Frontal cortex (tissue), 4 donors: ENCODE measurements around the gene SGTB. TPM values are rescaled to one million over a fixed set of nuclear protein-coding genes. Genes with fewer than 3 reads are reported as not detected.
"Not testable (repeated sequence)": the region's sequence is repeated elsewhere in the genome, so short reads cannot be mapped to it uniquely, and the experiment has no call there.

Experiments used
- DNase-seq, 2 donors: peaks; one replicate each; pipeline ENCODE4 v3.0.0; 2012; ENCODE audit warnings: low spot score in 2 of 2
- FAIRE-seq: peaks from 2 replicates; lab custom pipeline; 2012; peaks lifted over from hg19 to GRCh38; lab: Jason Lieb, UNC
- total RNA-seq: library from RNA; depleted of rRNA; stranded (reverse); fragments of >200 nt; gene quantifications from one replicate; pipeline ENCODE4 v1.2.3, GENCODE V29; 2014
- donor health status: control.
- donor health status: control.
- donor health status: control.

The SGTB gene
- total RNA-seq, 1 donor from 2014 or later = 29.8 TPM

GRCh38 chr5:65736011-65736410 is 14.1 kb upstream of the SGTB start:
- no peak for DNase-seq
- FAIRE-seq = no peak

GRCh38 chr5:65734921-65735320 is 13.0 kb upstream of the SGTB start:
- FAIRE-seq (no peak), DNase-seq (no peak)

GRCh38 chr5:65734196-65734775 is 12.4 kb upstream of the SGTB start:
- not testable (repeated sequence) for DNase-seq, FAIRE-seq

GRCh38 chr5:65732046-65732445 is 10.1 kb upstream of the SGTB start:
- not testable (repeated sequence) for DNase-seq, FAIRE-seq

- no peak for DNase-seq
Observed at GRCh38 chr5:65730910-65731309, 9.0 kb upstream of the SGTB start.

GRCh38 chr5:65728218-65728617 is 6.3 kb upstream of the SGTB start:
- FAIRE-seq = no peak
- DNase-seq = no peak

More at GRCh38 chr5:65730910-65731309, 9.0 kb upstream of the SGTB start:
- FAIRE-seq = no peak

- DNase-seq = no peak
Observed at GRCh38 chr5:65727491-65728156, 5.7 kb upstream of the SGTB start.

GRCh38 chr5:65722575-65723403 is 880 bp upstream of the SGTB start:
- FAIRE-seq = no peak
- DNase-seq = peak; percentile 33 to 43

More at GRCh38 chr5:65727491-65728156, 5.7 kb upstream of the SGTB start:
- FAIRE-seq = no peak

- DNase-seq (peak; percentile 44 to 53), FAIRE-seq (no peak)
Observed at GRCh38 chr5:65721050-65721719, 724 bp downstream of the SGTB start.

- FAIRE-seq = no peak
- DNase-seq = no peak
Observed at GRCh38 chr5:65718576-65719310, 3.2 kb downstream of the SGTB start.

- DNase-seq (no peak), FAIRE-seq (no peak)
Observed at GRCh38 chr5:65708145-65708544, 13.8 kb downstream of the SGTB start.

- DNase-seq (no peak), FAIRE-seq (no peak)
Observed at GRCh38 chr5:65707663-65708062, 14.2 kb downstream of the SGTB start.

GRCh38 chr5:65704621-65705239 is 17.2 kb downstream of the SGTB start:
- no peak for DNase-seq
- FAIRE-seq = no peak

- FAIRE-seq (no peak), DNase-seq (no peak)
Observed at GRCh38 chr5:65702036-65702435, 19.9 kb downstream of the SGTB start.

- FAIRE-seq = no peak
Observed at GRCh38 chr5:65699338-65699737, 22.6 kb downstream of the SGTB start.

GRCh38 chr5:65696892-65697291 is 25.0 kb downstream of the SGTB start:
- DNase-seq (no peak), FAIRE-seq (no peak)

More at GRCh38 chr5:65699338-65699737, 22.6 kb downstream of the SGTB start:
- DNase-seq = no peak

GRCh38 chr5:65695896-65696295 is 26.0 kb downstream of the SGTB start:
- DNase-seq = no peak
- FAIRE-seq = no peak

- DNase-seq (no peak), FAIRE-seq (no peak)
Observed at GRCh38 chr5:65695162-65695755, 26.6 kb downstream of the SGTB start.

- DNase-seq = no peak
- no peak for FAIRE-seq
Observed at GRCh38 chr5:65693121-65693520, 28.8 kb downstream of the SGTB start.
